RCC 7860 (cell line): ENCODE measurements around the gene CGA.
"Not testable (repeated sequence)": the region's sequence is repeated elsewhere in the genome, so short reads cannot be mapped to it uniquely, and the experiment has no call there.

ENCODE experiments used
- DNase-seq: peaks from one replicate; pipeline ENCODE4 v3.0.0-alpha.2; 2015; ENCODE audit warnings: low spot score
- FAIRE-seq: peaks from 2 replicates; lab custom pipeline; 2012; peaks lifted over from hg19 to GRCh38; lab: Jason Lieb, UNC

The CGA gene

GRCh38 chr6:87095087-87095509, at the start of gene CGA:
TSS of gene CGA (minus strand) at chr6:87095106. CDS start at chr6:87088200, 6,906 bp downstream.
- DNase-seq (no peak), FAIRE-seq (no peak)

DNA sequence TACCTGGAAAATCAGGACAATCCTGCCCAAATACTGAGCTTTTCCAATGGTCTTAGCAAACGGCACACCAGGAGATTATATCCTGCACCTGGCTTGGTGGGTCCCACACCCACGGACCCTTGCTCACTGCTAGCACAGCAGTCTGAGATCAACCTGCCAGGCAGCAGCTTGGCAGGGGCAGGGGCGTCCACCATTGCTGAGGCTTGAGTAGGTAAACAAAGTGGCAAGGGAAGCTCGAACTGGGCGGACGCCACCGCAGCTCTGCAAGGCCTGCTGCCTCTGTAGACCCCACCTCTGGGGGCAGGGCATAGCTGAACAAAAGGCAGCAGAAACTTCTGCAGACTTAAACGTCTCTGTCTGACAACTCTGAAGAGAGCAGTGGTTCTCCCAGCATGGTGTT, 45.0 kb upstream of the CGA start:
- not testable (repeated sequence) for DNase-seq, FAIRE-seq

- FAIRE-seq (no peak), DNase-seq (peak; percentile 28)
Measured at GRCh38 chr6:87139236-87139635, 44.3 kb upstream of the CGA start.

- FAIRE-seq: no peak
- no peak for DNase-seq
Measured at GRCh38 chr6:87136963-87137362, 42.1 kb upstream of the CGA start.

DNA sequence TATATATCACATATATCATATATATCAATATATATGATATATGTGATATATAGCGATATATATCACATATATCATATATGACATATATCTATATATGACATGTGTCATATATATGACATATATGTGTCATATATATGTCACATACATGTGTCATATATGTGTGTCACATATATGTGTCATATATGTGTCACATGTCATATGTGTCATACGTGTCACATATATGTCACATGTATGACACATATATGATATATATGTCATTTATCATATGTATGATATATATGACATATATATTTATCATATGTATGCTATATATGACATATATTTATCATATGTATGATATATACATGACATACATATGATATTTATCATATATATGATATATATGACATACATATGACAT, 32.8 kb upstream of the CGA start:
- FAIRE-seq (no peak), DNase-seq (no peak)

DNA sequence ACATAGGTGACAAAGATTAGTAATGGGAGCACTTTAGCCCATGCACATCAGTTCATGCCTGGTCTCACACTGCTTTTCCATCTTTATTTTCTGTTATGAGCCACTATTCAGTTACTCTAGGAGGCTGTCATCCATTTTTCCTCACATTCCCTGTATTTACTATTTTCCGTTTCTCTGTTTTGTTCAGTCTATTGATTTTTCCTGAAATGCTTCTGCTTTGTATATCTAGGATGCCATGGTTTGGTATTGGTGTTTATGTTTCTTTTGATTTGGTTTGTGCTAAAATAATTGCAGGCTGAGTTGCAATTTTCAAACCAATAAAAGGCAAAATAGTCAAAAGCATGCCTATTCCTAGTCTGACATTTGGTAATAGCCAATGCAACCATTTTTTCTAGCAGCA, 31.6 kb upstream of the CGA start:
- FAIRE-seq (no peak), DNase-seq (no peak)

DNA sequence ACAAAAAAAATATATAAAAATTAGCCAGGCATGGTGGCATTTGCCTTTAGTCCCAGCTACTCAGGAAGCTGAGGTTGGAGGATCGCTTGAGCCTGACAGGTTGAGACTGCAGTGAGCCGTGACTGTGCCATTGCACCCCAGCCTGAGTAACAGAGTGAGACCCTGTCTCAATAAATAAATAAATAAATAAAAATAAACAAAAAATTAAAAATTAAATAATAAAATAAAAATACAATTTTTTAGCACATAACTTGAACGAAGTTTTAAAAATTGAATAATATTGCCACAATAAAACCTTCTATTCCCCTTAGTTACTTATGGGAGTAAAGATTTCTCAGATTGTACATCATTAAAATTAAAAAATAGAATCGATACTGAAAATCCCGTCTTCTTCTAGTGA, 29.2 kb upstream of the CGA start:
- FAIRE-seq (no peak), DNase-seq (no peak)

- no peak for DNase-seq
- FAIRE-seq: no peak
Measured at GRCh38 chr6:87122477-87122876, 27.6 kb upstream of the CGA start.

GRCh38 chr6:87118054-87118453, 23.1 kb upstream of the CGA start:
- FAIRE-seq: no peak

DNA sequence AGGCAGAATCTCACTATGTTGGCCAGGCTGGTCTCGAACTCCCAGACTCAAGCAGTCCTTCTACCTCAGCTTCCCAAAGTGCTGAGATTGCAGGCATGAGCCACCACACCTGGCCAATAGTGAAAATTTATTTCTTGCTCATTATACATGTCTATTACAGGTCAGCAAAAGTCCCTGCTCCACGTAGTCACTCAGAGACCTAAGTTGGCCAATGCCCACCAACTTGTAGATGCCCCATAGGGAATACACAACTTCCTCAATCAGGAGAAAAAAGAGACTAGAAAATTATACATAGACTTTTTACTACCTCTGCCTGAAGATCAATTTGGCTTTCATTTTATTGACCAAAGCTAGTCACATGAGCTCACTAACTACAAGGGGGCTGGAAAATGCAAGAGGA, 22.0 kb upstream of the CGA start:
- FAIRE-seq (no peak), DNase-seq (no peak)

More at GRCh38 chr6:87118054-87118453, 23.1 kb upstream of the CGA start:
- DNase-seq: no peak

- no peak for DNase-seq
- no peak for FAIRE-seq
Measured at GRCh38 chr6:87115402-87116135, 20.7 kb upstream of the CGA start.

GRCh38 chr6:87110636-87111035, 15.7 kb upstream of the CGA start:
- no peak for FAIRE-seq
- no peak for DNase-seq

- FAIRE-seq (no peak), DNase-seq (no peak)
Measured at GRCh38 chr6:87105823-87106222, 10.9 kb upstream of the CGA start.

DNA sequence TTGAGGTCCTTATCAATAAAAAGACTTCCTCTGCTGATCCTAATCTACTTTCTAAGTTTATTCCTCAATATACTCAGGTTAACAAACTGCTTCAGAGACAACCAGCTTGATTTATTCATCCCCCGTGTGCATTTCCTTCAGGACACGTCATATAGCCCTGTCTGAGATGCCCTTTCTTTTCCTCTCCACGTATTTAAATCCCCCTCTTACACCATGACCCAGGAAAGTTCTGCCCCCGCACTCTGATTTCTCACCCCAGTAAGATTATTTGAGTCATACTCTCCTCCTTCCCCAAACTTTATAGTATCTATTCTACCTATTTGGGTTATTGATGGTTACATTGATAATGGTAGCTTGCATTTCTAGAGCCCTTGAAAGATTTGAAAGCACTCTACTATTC, 9.8 kb upstream of the CGA start:
- DNase-seq (no peak), FAIRE-seq (no peak)

DNA sequence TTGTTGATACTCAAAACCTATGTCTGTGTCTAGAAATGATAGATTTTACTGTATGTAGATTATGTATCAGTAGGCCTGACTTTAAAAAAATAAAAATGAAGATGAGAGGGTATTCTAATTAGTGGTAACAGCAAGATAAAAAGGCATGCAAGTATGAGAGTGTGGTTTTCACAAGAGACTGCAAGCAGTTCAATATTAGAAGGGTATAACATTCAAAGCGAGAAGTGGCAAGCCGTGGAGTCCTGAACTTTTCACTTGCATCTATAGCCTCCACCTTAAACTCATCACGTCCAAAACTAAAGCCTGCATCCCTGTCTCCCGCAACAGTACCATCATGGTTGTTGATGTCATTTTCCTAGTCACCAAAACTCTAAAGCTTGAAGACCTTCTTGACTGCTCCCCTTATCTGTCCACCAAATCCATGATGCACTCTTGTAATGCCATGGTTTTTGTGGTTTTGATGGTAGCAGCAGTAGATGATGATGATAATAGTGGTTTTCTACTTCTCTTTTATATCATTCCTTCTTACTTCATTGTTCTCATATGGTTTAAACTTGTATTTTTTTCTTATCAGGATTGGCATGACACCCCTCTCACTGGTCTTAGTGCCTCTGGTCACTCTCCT, 9.2 kb upstream of the CGA start:
- DNase-seq (no peak), FAIRE-seq (no peak)

DNA sequence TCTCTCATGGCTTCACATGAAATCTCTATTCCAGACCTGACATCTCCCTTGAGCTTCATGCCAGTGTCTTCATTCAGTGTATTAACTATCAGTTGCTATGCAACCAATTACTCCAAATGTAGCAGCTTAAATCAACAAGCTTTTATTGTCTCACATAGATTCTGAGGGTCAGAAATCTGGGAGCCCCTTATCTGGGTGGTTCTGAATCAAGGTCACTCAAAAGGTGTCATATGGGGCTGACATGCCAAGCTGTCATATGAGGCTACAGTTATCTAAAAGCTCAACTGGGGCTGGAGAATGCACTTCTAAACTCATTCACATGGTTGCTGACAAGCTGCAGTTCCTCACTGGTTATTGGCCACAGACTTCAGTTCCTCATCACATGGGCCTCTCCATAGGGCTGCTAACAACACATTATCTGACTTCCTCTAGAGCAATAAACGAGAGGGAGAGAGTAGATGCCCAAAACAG, 7.3 kb upstream of the CGA start:
- no peak for FAIRE-seq

DNA sequence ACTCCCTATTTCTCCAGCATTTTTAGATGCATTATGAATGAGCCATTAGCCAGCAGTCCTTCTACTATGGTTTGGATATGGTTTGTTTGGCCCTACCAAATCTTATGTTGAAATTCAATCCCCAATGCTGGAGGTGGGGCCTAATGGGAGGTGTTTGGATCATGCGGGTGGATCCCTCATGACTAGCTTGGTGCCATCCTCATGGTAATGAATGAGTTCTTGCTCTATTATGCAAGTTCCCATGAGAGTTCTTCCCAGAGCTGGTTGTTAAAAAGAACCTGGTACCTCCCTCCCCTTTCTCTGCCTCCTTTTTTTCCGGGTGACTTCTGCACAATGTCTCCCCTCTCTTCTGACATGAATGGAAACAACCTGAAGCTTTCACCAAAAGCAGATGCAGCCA, 6.2 kb upstream of the CGA start:
- no peak for FAIRE-seq
- no peak for DNase-seq

More for the DNA sequence above, 7.3 kb upstream of the CGA start:
- no peak for DNase-seq

GRCh38 chr6:87100216-87100615, 5.3 kb upstream of the CGA start:
- DNase-seq (no peak), FAIRE-seq (no peak)

DNA sequence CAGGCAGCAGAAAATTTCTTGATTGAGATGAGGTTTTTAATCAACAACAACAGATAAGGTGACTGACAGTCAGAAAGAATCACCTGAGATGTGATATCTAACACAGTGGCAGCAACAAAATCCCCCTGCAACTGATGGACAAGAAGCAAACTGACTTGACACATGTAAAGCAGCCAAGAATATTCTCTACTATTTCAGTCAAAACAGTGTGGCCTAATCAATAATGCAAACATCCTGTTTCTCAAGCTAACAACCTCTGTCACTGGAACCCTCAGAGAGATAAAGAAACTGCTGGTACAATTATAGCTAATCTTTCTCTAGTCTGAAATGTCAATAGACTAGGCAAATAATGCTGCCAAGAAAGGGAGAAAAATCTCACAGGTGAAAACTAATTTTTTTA, 4.6 kb upstream of the CGA start:
- FAIRE-seq: no peak
- DNase-seq: no peak

GRCh38 chr6:87094576-87094975, 330 bp downstream of the CGA start:
- FAIRE-seq (no peak), DNase-seq (no peak)

DNA sequence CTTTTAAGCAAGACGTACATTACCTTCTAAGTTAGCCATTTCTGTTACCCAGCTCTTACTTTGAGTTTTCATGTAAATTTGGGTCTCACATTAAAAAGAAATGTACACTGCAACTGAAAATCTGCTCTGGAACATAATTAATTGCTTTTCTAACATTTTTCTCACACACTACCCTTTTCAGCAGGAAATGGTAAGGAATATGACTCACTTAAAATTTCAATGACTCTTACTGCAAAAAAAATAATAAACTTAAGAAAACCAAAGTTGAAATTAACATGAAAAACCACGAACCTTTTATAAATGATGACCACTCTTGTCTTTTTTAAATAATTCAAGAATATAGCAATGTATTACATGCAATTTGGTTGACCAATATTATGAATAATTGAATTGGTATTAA, 1.3 kb downstream of the CGA start:
- FAIRE-seq: no peak
- no peak for DNase-seq

DNA sequence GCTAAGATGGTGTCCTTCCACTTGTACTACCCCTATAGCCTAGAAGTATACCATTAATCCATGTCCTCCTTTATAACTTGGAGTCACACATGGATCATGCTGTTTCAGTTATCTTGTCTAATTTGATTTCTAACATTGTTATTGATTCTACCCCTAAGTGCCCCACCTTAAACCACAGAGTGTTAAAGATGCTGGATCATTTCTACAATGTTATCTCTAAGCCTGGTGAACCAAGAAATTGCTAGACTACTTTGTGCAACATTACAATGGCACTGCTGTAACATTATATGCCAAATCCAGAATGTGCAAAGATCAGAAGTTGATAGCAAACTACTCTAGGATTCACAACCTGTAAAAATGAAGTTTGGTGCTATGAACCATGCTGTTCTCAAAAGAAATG, 1.7 kb downstream of the CGA start:
- FAIRE-seq (no peak), DNase-seq (no peak)

- FAIRE-seq (no peak), DNase-seq (no peak)
Measured at GRCh38 chr6:87092435-87092834, 2.5 kb downstream of the CGA start.
